Ectodermal cell (in vitro differentiated cells): ENCODE data around the gene FKBP15.

ENCODE experiments used
- H3K27ac ChIP-seq: 2 replicates; pipeline ENCODE4 v1.7.0; 2013; ENCODE audit warnings: mild to moderate bottlenecking, low read depth, low read length; ENCODE audit not compliant: insufficient read depth, poor library complexity, severe bottlenecking
- H3K27me3 ChIP-seq: 2 replicates; pipeline ENCODE4 v1.7.0; 2013; ENCODE audit warnings: mild to moderate bottlenecking, low read length; ENCODE audit not compliant: insufficient read depth, control insufficient read depth, poor library complexity, severe bottlenecking
- H3K36me3 ChIP-seq: one replicate; pipeline ENCODE4 v1.7.0; 2013; ENCODE audit warnings: low read length; ENCODE audit not compliant: control insufficient read depth, insufficient read depth
- H3K4me1 ChIP-seq: one replicate; pipeline ENCODE4 v1.7.0; 2013; ENCODE audit warnings: low read length; ENCODE audit not compliant: control insufficient read depth, insufficient read depth
- H3K4me3 ChIP-seq: 2 replicates; pipeline ENCODE4 v1.7.0; 2013; ENCODE audit warnings: low read depth, low read length, control low read depth; ENCODE audit not compliant: insufficient read depth
- H3K9me3 ChIP-seq: 2 replicates; pipeline ENCODE4 v1.7.0; 2013; ENCODE audit warnings: mild to moderate bottlenecking, low read length, moderate library complexity; ENCODE audit not compliant: control insufficient read depth
- WGBS, 2 experiments: methylation state at CpG; one replicate each; pipeline ENCODE4 v1.1.7; 2013; ENCODE audit warnings: missing lambda C conversion rate in 2 of 2; 5-methylcytosine and 5-hydroxymethylcytosine counted together

FKBP15 gene

DNA sequence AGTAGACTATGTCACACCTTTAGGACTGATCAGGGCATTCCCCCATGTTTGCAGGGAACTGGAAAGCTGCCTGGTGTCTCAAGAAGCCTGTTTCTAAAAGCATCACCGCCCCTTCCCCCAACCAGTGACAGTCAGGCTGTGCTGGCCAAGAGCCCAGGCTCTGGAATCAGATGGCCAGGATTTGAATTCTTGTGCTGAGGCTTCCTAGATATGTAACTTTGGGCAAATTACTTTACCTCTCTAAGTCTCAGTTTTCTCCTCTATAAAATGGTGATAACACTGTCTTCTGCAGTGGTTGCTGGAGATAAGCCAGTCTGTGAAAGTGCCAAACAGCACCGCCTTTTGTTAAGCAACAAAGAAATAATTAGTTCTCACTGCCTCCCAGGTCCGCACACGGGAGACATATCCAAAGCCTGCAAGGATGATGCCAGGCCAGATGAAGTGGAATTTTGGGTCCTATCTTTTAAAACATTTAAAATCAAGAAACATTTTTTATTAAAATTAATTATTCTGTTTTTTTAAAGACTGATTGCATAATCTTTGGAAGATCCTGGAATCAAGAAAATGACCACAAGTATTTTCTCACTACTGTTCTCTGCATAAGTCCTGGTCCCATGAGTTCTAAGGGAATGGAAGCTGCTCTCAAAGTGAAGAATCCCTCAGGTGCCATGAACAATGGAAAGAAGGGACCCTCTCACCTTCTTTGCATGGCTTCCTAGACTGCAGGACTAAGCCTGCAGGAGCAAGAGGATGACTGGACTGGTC, 56.4 kb downstream of the FKBP15 start:
- Histone ChIP-seq H3K9me3 (no peaks in the 10 kb centered on the region), H3K36me3 (peaks cover 29% of the 10 kb centered on the region), H3K27me3 (no peaks in the 10 kb centered on the region), H3K4me3 (no peak overlapping the region), H3K27ac (no peak overlapping the region), H3K4me1 (peaks cover 11% of the 10 kb centered on the region)
- 92 to 93% methylated on average over 4 of the region's 4 CpGs for WGBS, 2 experiments

DNA sequence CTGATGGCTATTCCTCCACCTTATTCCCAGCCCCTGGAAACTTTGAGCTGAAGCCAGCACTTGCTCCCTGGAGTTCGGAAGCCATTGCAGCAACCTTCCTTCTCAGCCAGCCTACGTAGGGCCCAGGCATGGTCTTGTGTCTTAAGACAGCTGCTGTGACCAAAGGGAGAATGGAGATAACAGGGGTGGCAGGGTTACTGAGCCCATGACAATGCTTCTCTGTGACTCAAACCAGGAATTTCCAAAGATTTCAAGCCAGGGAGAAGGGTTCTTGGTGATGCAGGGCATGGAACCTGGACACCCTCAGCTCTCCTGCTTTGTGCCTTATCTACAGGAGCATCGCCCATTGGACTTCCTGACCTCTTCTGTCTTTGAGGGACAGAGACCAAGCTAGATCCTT, 58.1 kb downstream of the FKBP15 start:
- Histone ChIP-seq H3K9me3 (no peaks in the 10 kb centered on the region), H3K27me3 (no peaks in the 10 kb centered on the region), H3K4me1 (peaks cover 11% of the 10 kb centered on the region), H3K4me3 (no peak overlapping the region), H3K36me3 (peaks cover 13% of the 10 kb centered on the region), H3K27ac (no peak overlapping the region)
- WGBS, 2 experiments = 61 to 64% methylated on average over 3 of the region's 3 CpGs

DNA sequence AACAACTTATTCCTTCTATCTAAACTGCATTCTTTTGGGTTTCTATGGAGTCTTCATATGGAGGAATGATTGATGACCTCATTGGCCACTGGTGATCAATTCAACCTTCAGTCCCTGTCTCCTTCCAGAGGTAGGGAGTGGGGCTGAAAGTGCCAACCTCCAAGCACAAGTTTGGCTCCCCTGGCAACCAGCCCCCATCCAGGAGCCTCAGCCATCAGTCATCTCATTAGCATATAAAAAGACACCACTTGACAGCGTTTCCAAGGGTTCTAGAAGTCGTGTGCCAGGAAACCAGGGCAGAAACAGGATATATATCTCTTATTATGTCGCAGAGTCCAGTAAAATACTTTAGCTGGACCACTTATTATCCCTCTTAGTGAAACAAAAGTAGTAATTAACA, 60.5 kb downstream of the FKBP15 start:
- no peak overlapping the region for H3K4me3 ChIP-seq
- 14 to 32% methylated on average over 3 of the region's 3 CpGs for WGBS, 2 experiments
- H3K9me3 ChIP-seq = no peaks in the 10 kb centered on the region
- no peaks in the 10 kb centered on the region for H3K27me3 ChIP-seq
- H3K4me1 ChIP-seq = peaks cover 11% of the 10 kb centered on the region
- H3K27ac ChIP-seq = no peak overlapping the region
- H3K36me3 ChIP-seq = peaks cover 13% of the 10 kb centered on the region

DNA sequence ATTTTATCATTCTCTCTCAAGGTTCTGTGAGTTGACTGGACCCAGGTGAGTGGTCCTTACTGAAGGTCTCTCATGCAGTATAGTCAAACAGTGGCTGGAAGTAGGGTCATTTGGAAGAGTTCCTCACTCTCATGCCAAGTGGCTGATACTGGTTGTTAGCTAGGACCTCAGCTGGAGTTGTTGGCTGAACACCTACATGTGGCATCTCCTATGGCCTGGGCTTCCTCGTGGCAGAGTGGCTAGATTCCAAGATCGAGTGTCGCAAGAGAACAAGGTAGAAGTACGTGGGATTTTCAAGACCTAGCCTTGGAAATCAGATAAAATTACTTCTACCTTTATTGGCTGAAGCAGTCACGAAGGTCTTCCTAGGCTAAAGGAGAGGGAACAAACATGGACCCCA, 62.6 kb downstream of the FKBP15 start:
- Histone ChIP-seq H3K9me3 (no peaks in the 10 kb centered on the region), H3K27me3 (no peaks in the 10 kb centered on the region), H3K27ac (no peak overlapping the region), H3K4me1 (peaks cover 11% of the 10 kb centered on the region), H3K36me3 (peaks cover 8% of the 10 kb centered on the region), H3K4me3 (no peak overlapping the region)
- 92 to 95% methylated on average over 5 of the region's 5 CpGs for WGBS, 2 experiments

DNA sequence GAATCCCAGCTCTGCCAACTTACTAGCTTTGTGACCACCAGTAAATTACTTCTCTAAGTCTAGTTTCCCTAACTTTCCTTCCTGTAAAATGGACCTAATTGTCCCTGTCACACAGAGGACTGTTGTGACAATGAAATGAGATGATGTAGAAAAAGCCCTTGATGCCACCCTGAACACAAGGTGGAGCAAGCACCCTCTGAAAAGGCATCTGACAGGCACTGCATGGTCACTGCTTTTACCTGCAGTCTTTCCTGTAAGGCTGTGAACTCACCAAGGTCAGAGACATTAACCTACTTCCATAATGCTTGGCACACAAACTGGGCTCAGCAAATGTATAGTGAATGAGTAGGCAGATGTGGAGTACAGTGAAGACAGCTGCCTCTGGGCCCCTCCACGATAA, 64.2 kb downstream of the FKBP15 start:
- no peak overlapping the region for H3K27ac ChIP-seq
- 91 to 95% methylated on average over 1 of the region's 1 CpG for WGBS, 2 experiments
- peaks cover 10% of the 10 kb centered on the region for H3K27me3 ChIP-seq
- no peaks in the 10 kb centered on the region for H3K9me3 ChIP-seq
- H3K4me3 ChIP-seq = no peak overlapping the region
- H3K4me1 ChIP-seq = peaks cover 11% of the 10 kb centered on the region
- no peaks in the 10 kb centered on the region for H3K36me3 ChIP-seq

DNA sequence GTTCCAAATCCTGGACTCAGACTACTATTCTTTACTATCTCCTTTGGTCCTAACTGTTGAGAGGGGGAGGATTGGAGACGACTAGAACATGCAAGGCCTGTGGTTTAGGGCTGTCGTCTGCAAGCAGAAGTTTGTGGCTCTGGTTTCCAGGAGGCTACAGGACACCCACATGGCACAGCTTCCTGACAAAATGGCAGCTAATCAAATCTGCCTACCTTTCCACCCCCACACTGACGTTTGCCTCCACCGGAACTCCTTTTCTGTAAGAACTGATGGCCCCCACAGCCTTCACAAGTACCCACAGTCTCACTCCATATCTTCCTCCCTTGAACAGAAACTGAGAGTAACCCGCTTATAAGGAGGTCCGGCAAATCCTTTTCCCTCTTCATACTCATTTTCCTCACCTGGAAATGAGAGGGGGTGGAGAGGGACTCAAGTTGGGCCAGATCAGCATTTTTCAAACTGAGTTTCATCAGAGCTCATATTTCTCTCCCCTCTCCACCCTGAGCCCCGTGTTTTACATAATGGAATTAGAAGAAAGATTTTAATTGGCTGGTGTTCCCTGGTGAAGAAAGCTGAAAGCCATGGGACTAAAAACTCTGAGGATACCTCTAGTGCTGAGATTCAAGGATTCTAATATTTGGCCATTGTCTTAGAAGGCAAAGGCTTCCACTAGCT, 65.0 kb downstream of the FKBP15 start:
- H3K27ac ChIP-seq = no peak overlapping the region
- WGBS, 2 experiments = 66 to 75% methylated on average over 7 of the region's 7 CpGs

DNA sequence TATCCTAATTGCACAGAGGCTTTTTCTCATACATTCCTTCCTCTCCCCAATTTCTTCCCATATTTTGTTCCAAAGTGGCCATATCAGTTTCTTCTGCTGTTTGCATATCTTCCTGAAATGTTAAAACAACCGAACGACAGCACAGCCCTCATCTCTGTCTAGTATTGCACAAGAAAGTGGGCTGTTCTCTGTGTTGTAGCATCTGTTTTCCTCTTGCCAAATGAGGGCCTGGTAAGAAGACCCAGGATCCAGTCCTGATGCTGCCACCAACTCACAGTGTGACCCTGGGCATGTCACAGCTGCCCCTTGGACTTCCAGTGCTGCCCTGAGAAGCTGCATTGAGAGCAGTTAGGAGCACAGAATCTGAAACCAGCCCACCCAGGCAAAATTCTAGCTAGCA, 66.1 kb downstream of the FKBP15 start:
- H3K4me3 ChIP-seq = no peak overlapping the region
- peaks cover 18% of the 10 kb centered on the region for H3K27me3 ChIP-seq
- H3K9me3 ChIP-seq = no peaks in the 10 kb centered on the region
- H3K4me1 ChIP-seq = no peaks in the 10 kb centered on the region
- no peaks in the 10 kb centered on the region for H3K36me3 ChIP-seq
- 88 to 96% methylated on average over 2 of the region's 2 CpGs for WGBS, 2 experiments
- no peak overlapping the region for H3K27ac ChIP-seq

More for the DNA sequence above, 65.0 kb downstream of the FKBP15 start:
- no peak overlapping the region for H3K4me3 ChIP-seq
- no peaks in the 10 kb centered on the region for H3K36me3 ChIP-seq
- H3K9me3 ChIP-seq = no peaks in the 10 kb centered on the region
- H3K27me3 ChIP-seq = peaks cover 18% of the 10 kb centered on the region
- H3K4me1 ChIP-seq = peaks cover 6% of the 10 kb centered on the region

DNA sequence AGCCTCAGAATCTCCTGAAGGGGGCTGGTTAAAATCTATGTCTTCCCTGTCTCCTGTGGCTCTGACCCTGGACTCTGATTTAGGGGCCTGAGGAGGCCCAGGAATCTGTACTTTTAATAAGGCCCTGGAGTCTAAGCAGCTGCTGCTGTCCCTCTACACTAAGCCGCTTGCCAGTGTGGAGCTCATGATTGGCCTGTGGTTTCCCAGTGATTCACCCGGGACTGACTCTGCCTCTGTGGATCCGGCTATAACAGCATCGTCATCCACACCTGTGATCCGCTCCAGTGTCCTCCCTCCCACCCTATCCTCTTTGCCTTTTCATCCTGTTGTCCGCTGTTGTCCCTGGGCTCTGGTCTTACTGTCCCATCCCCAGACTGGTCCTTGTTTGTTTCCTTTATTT, 66.6 kb downstream of the FKBP15 start:
- Histone ChIP-seq H3K27me3 (peaks cover 18% of the 10 kb centered on the region), H3K36me3 (no peaks in the 10 kb centered on the region), H3K9me3 (no peaks in the 10 kb centered on the region), H3K27ac (no peak overlapping the region), H3K4me1 (no peaks in the 10 kb centered on the region), H3K4me3 (no peak overlapping the region)
- 89 to 90% methylated on average over 6 of the region's 6 CpGs for WGBS, 2 experiments

DNA sequence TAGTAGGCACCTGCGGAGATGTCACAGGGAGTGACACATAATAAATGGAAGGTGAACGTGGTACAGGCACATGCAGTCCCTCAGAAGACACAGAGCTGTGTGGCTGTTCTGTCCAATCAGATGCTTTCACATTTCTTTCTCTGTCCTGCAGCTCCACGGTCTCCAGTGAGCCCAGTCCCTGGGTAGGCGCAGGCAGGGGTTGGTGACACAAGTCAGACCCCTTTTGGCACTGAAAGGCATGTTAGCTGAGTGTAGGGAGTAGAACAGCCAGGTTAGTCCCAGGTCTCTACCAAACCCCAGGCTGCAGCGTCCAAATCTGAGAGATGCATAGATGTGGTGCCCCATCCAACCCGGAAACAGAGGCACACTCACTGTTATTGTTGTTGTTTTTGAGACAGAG, 67.5 kb downstream of the FKBP15 start:
- H3K9me3 ChIP-seq = no peaks in the 10 kb centered on the region
- peaks cover 18% of the 10 kb centered on the region for H3K27me3 ChIP-seq
- no peaks in the 10 kb centered on the region for H3K4me1 ChIP-seq
- H3K27ac ChIP-seq = no peak overlapping the region
- 85 to 90% methylated on average over 6 of the region's 6 CpGs for WGBS, 2 experiments
- no peak overlapping the region for H3K4me3 ChIP-seq
- no peaks in the 10 kb centered on the region for H3K36me3 ChIP-seq

DNA sequence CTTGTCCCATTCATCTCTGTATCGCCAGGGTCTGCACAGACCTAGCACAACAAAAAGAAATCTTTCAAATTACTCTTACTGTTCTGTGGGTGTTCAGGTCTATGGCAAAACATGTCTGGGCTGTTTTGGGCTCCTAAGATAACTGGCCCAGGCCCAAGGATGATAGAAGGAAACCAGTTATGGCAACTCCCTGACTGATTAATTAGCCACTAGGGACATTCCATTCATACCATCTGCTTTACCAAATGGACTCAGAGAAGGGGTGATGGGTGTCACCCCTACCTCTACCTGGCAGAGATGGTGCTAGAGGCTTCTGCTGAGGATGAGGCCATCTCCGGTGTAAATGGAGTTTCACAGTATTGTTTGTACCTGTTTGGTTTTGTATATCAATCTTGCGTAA, 68.4 kb downstream of the FKBP15 start:
- Histone ChIP-seq H3K27ac (no peak overlapping the region), H3K36me3 (no peaks in the 10 kb centered on the region), H3K4me3 (no peak overlapping the region), H3K9me3 (no peaks in the 10 kb centered on the region), H3K4me1 (no peaks in the 10 kb centered on the region), H3K27me3 (peaks cover 18% of the 10 kb centered on the region)
- 87 to 95% methylated on average over 3 of the region's 3 CpGs for WGBS, 2 experiments
